Measurements from ENCODE around the gene ATRNL1. TPM values are rescaled to one million over a fixed set of nuclear protein-coding genes. Genes with fewer than 3 reads are reported as not detected.

The ATRNL1 gene
- total and polyA plus RNA-seq, 2 of the 8 experiments (the other 6 are each of a cell fraction or from before 2014, with no cell fraction given) = 5.1 to 17.6 TPM

DNA sequence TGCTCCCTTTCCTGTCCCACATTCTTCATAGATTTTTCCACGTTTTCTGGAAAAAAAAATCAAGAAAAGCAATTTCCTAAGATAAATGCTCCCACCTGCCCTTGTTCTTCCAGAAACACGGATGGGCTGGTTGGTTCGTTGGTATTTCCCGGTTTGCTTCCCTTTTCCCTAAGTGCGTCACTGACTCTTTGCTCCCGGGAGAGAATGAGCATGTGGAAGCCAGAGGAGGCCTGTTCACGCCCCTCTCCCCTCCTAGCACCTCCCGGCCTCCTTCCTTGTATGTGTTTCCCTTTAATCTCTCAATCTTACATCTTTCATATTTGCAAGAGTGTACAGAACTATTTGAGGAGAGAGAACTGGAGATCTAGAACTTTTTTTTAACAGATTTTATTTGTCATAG, 737.9 kb downstream of the ATRNL1 start:
- DNase-seq (ENCODE audit: low read depth in 1 of 2, low spot score in 2 of 2) = no peak
- Histone ChIP-seq H3K18ac (ENCODE audit: extremely low read depth, low read length) (no peak overlapping the region), H2BK5ac (ENCODE audit: low read depth, low read length) (no peak overlapping the region), H3K23me2 (ENCODE audit: low read depth, low read length) (no peaks in the 10 kb centered on the region), H3K79me2 (ENCODE audit: control insufficient read depth in 1 of 2, insufficient read depth in 2 of 2, low read length in 2 of 2) (no peaks in the 10 kb centered on the region), H3K23ac (ENCODE audit: insufficient read length) (no peak overlapping the region), H2AFZ (ENCODE audit: low read length) (no peak overlapping the region), H4K20me1 (replicated peaks in 1 of 2; ENCODE audit: control insufficient read depth in 1 of 2, insufficient read depth in 2 of 2, low read length in 2 of 2) (no peaks in the 10 kb centered on the region), H3K9ac (replicated peaks in 1 of 4; ENCODE audit: extremely low read depth in 1 of 4, low read depth in 3 of 4, low read length in 3 of 4) (no peak overlapping the region), H3K56ac (replicated peaks; ENCODE audit: insufficient read length, low read depth, low read length) (no peak overlapping the region), H2BK15ac (ENCODE audit: low read length) (no peak overlapping the region), H3K14ac (ENCODE audit: insufficient read length) (no peak overlapping the region), H3K27ac (ENCODE audit: low read depth, low read length) (no peak overlapping the region), H4K5ac (ENCODE audit: insufficient read length, low read depth, low read length) (no peak overlapping the region), H2BK120ac (replicated peaks; ENCODE audit: low read depth, low read length) (no peak overlapping the region), H3K4me1 (replicated peaks in 1 of 4; ENCODE audit: control insufficient read depth in 3 of 4, insufficient read depth in 4 of 4, low read length in 3 of 4) (no peaks in the 10 kb centered on the region), H2AK5ac (ENCODE audit: low read depth, low read length) (no peak overlapping the region), H2BK20ac (ENCODE audit: low read length) (no peak overlapping the region), H3K27me3 (replicated peaks in 1 of 4; ENCODE audit: control insufficient read depth in 3 of 4, extremely low read depth in 1 of 4, insufficient read depth in 3 of 4, low read length in 3 of 4) (no peaks in the 10 kb centered on the region), H4K91ac (replicated peaks; ENCODE audit: insufficient read length, low read length) (no peak overlapping the region), H3K4me2 (ENCODE audit: insufficient read depth in 1 of 2, low read depth in 2 of 2, low read length in 2 of 2) (no peak overlapping the region), H4K8ac (ENCODE audit: extremely low read depth, insufficient read depth, low read length) (no peak overlapping the region), H2BK12ac (ENCODE audit: low read depth, low read length) (no peak overlapping the region), H3K4me3 (ENCODE audit: extremely low read depth in 1 of 4, insufficient read depth in 2 of 4, low read depth in 3 of 4, low read length in 4 of 4) (no peak overlapping the region), H3K9me3 (ENCODE audit: insufficient read depth in 2 of 2, low read depth in 1 of 2, low read length in 1 of 2) (no peaks in the 10 kb centered on the region), H3K79me1 (ENCODE audit: low read depth, low read length) (no peaks in the 10 kb centered on the region), H3K36me3 (ENCODE audit: control insufficient read depth in 2 of 4, insufficient read depth in 4 of 4, low read length in 3 of 4) (no peaks in the 10 kb centered on the region), H3K4ac (replicated peaks; ENCODE audit: insufficient read length, low read depth, low read length) (no peak overlapping the region)
- 86% methylated on average over 8 of the region's 8 CpGs; no CpG with 5 or more reads in 1 of the 2 experiments for WGBS, 2 experiments (ENCODE audit: extremely low coverage in 1 of 2, insufficient coverage in 1 of 2, insufficient read length in 1 of 2, insufficient replicate concordance in 2 of 2, low coverage in 1 of 2, low lambda C conversion rate in 2 of 2, missing lambda C conversion rate in 1 of 2)
- POLR2A ChIA-PET (ENCODE audit: partially characterized antibody) = interaction anchor here (1.3 kb wide), 1 partner anchor 21 kb away, joined by 4 read pairs; no protein-coding TSS in a partner anchor
- CTCF ChIA-PET (ENCODE audit: partially characterized antibody) = interaction anchor here (1.1 to 2.8 kb wide), 4 partner anchors 33 to 457 kb away, joined by 3 to 12 read pairs (median 7); no protein-coding TSS in a partner anchor
- FAIRE-seq = no peak
- no peak for TF ChIP-seq KDM5A (IDR thresholded peaks at IDR 0.05; ENCODE audit: low read length)
- no peak for TF ChIP-seq CTCF (IDR thresholded peaks at IDR 0.05; ENCODE audit: control extremely low read depth in 1 of 3, insufficient read depth in 1 of 3, low read depth in 1 of 3, low read length in 3 of 3)
- TF ChIP-seq, protein P1, sequence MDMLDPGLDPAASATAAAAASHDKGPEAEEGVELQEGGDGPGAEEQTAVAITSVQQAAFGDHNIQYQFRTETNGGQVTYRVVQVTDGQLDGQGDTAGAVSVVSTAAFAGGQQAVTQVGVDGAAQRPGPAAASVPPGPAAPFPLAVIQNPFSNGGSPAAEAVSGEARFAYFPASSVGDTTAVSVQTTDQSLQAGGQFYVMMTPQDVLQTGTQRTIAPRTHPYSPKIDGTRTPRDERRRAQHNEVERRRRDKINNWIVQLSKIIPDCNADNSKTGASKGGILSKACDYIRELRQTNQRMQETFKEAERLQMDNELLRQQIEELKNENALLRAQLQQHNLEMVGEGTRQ (IDR thresholded peaks at IDR 0.05; ENCODE audit: low read length) = no peak
- TF ChIP-seq NRF1 (IDR thresholded peaks at IDR 0.05; ENCODE audit: low read depth, low read length) = no peak
- TF ChIP-seq RBBP5 (IDR thresholded peaks at IDR 0.05; ENCODE audit: borderline replicate concordance, low read depth, low read length) = no peak
- no peak for TF ChIP-seq RFX5 (IDR thresholded peaks at IDR 0.05; ENCODE audit: borderline replicate concordance, low read depth, low read length)
- TF ChIP-seq SUZ12 (IDR thresholded peaks at IDR 0.05; ENCODE audit: low read length) = no peak
- no peak for TF ChIP-seq ASH2L (IDR thresholded peaks at IDR 0.05; ENCODE audit: low read length)
- TF ChIP-seq TEAD4 (IDR thresholded peaks at IDR 0.05; ENCODE audit: low read depth, low read length) = no peak
- TF ChIP-seq HDAC2 (IDR thresholded peaks at IDR 0.05; ENCODE audit: borderline replicate concordance in 1 of 2, low read depth in 2 of 2, low read length in 2 of 2) = no peak

All from H1 (cell line).